ENCODE measurements around the gene HMCN1.
"Not testable (repeated sequence)": the region's sequence is repeated elsewhere in the genome, so short reads cannot be mapped to it uniquely, and the experiment has no call there.

Gene HMCN1

GRCh38 chr1:186175588-186175987, 441.4 kb downstream of the HMCN1 start:
- DNase-seq, result no peak

- no peak for DNase-seq
These were observed 444.3 kb downstream of the HMCN1 start for GRCh38 chr1:186178426-186179043.

GRCh38 chr1:186179231-186179630, 445.0 kb downstream of the HMCN1 start:
- DNase-seq, result no peak

- no peak for DNase-seq
These were observed 449.0 kb downstream of the HMCN1 start for GRCh38 chr1:186183219-186183618.

DNA sequence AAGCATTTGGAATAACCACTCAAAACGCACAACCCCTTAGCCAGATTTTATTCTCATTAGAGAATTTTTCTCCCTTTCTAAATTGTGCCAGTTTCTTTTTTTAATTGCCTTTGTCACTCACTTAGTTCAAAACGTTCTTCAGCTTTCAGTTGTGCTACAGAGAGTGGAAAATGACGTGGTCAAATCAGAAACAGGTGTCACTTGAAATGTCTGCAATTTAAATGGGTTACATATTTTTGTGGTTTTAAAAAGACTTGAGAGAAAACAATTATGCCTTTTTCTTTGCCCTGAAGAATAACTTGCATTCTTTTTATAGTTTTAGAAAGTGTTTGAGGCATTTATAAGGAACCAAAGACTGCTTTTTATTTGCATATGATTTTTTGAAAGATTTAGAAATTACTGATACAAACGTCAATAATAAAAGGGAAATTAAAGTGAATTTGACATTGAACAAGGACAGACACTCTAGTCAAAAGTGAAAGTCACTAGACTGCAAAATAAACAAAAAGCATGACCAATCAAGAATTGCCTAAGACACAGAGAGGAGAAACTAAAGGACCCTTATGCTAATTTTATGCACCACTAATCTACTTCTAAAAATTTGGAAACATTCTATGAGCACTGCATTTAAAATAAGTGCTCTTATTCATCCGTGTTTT, 449.9 kb downstream of the HMCN1 start:
- DNase-seq, result no peak

DNA sequence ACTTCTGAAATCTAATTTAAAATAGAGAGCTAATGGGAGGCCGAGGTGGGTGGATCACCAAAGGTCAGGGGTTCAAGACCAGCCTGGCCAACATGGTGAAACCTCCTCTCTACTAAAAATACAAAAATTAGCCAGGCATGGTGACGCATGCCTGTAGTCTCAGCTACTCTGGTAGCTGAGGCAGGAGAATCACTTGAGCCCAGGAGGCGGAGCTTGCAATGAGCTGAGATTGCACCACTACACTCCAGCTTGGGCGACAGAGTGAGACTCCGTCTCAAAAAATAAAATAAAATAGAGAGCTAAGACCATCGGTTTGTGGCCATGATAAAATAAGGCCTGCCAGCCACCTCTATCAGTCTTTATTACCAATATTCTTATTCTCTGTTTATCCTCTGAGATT, 452.1 kb downstream of the HMCN1 start:
- DNase-seq, result not testable (repeated sequence)

- DNase-seq, result no peak
These were observed 453.4 kb downstream of the HMCN1 start for GRCh38 chr1:186187601-186188000.

DNA sequence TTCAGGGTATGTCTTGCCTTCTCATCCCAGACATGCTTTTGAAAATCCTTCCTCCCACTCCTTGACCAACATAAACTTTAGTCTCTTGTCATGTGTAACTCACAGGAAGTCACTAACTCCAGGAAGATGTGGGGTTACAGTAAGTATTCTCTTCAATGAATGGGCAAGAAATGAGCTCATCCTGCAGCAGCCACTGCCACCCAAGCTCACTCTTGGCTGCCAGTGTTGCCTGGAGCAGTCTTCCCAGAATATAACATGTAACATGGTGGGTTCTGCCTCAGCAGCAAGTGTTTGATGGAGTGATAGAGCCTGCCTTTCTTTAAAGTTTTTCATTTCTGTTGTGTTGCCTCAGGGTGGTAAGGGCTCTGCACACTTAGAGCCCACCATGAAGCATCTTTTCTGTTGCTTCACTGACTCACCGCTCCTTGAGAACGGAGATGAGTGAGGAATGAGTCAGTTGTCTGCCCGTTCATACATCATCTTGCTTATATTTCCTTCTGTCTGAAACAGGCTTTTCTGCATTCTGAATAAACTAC, 453.9 kb downstream of the HMCN1 start:
- DNase-seq, result no peak

DNA sequence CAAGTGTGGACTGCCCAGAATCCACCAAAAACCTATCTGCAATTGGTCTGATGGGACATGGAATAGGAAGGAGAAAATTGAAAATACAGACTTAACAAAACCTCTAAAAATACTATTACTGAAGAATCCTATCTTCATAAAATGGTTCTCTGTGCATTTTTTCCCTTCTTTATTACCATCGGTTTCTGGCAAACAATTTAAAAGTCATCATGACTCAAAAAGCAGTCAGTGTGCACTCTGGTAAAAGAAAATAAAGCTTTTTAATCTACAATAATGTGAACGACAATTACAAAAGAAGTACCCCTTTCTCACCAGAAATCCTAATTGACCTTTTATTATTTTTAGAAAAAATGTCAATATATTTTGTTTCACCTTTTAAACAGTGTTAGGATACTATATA, 454.5 kb downstream of the HMCN1 start:
- DNase-seq, result no peak

DNA sequence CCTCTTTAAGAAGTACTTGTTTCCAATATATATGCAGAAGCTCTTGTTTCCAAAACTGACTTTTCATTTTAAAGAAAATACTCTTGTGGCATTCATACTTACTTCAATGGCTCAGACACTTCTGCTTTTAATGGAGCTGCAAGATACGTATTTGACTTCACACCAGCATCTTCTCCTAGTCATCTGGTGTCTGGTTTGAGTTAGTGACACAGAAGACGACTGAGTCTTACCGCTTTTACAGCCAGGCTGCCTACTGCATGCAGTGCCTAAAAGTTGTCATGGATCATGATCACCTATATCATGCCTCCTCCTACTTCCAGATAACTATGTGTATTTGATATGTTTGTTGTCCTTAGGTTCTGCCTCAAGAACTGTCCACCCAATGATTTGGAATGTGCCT, 455.0 kb downstream of the HMCN1 start:
- DNase-seq, result no peak

GRCh38 chr1:186191511-186191910, 457.3 kb downstream of the HMCN1 start:
- DNase-seq, result no peak

GRCh38 chr1:186193224-186193623, 459.0 kb downstream of the HMCN1 start:
- DNase-seq, result no peak

GRCh38 chr1:186194107-186194756, 460.0 kb downstream of the HMCN1 start:
- no peak for DNase-seq

GRCh38 chr1:186195377-186195931, 461.3 kb downstream of the HMCN1 start:
- no peak for DNase-seq

DNA sequence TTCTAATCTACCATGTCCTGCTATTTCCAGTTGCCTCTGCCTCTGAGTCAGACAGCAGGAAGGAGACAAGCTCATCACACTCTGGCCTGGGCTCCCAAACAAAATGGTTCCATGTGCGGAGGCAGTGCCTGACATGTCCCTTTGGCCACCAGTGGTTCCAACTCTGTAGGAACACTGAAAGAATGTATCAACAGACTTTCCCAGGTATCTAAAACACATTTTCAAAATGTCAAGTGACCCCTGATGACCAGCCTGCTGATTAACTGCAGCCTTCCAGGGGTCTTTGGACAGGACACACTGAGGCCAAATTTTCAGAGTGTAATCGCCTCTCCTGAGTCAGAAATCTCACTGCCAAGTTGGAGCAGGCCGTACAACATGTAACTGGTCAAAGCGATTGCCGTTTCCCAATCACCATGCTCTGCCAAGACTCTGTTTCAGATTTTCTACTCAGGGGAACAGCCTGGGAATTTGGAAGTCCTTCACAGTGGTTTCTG, 468.1 kb downstream of the HMCN1 start:
- no peak for DNase-seq

- no peak for DNase-seq
These were observed 468.6 kb downstream of the HMCN1 start for GRCh38 chr1:186202776-186203175.

DNA sequence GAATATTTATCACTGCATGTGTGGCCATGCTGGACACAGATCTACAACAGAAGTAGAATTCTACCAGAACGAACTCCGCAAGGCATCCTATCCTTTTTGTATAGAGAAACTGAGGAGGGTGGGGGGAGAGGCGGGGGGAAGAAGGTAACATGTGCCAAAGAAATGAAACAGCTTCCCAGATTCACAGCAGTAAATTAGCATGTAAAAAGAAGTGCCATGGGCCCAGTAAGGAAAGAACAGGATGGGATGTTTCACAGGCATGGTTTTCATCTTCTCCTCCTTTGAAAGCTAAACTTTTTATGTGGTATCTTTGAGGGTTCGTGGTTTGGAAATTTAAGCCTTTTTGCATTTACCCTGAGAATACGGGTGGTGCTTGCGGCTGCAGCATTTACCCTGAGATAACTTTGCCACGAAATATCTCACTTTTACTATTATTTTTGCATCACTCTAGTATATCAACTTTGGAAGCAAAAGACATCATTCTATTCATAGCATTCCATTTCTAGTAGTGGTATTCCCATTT, 471.9 kb downstream of the HMCN1 start:
- no peak for DNase-seq

DNA sequence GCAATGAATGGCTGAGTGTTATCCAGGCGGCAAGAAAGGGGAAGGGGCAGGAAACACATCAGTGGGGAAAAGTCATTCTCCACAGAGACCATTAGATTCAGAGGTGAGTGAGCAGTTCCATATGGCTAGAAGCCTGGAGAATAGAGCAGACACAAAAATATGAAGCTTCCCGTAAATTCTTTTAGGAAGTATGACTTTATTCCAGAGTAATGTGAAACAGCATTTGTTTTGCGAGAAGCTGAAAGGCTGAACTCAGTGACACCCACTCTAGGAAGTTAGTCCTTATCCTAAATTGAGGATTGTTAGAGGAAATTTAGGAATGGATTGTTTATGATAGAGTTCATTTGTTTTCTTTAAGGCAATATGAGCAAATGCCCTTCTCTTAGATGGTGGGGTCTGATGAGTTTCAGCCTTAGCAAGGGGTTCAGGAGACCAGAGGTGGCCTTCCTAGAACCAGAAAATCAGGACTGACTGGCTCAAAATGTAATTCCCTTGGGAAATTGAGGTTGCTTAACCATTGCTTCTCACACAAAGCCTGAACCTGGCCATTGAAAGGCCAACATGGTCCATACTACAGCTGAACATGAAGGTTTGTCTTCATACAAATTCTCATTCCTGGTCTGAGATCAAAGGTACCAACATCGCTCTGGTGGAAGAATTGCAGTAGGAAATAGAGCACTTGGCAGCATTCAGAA, 473.3 kb downstream of the HMCN1 start:
- no peak for DNase-seq

DNA sequence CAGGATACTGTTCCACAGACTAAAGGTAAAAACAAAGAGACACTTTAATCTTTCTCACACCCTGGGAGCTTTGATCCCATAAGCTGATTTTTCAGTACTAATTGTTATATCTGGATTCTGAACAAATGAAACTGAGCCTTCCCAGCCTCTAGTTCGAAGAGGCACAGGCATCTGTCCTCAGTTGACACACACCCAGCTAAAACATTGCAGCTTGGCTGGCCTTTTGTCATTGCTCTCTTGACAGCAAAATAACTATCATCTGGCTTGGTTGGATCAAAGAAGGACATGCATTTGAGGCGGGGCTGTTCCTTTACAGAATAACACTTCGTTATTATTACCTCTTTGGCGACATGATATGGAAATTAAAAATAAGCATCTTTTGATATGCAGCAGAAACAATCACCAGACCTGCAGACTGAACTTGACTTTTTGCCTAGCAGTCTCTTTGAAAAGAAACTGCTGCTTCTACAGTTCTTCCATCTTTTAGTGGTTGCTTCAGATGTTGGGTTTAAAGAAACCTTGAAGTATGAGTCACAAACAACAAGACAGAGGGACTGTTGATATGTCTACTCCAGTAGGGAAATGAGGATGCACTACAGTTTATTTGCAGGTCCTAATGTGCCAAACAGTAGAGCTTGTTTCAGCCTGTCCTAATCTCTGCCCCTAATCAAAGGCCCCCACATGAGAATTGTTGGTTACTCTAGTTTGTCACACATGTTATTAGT, 474.4 kb downstream of the HMCN1 start:
- no peak for DNase-seq

- no peak for DNase-seq
These were observed 476.1 kb downstream of the HMCN1 start for GRCh38 chr1:186210258-186210657.

GRCh38 chr1:186211583-186211982, 477.4 kb downstream of the HMCN1 start:
- not testable (repeated sequence) for DNase-seq

Measured in stimulated activated CD4-positive, alpha-beta T cell treated with anti-CD3 and anti-CD28 coated beads, Interleukin-4, amount 100 ng/mL, for 4 hours (primary cell).